Activated T-helper 2 cell treated with anti-CD3 and anti-CD28 coated beads, Interferon-gamma antibody, Interleukin-2, Interleukin-4, amounts not matched to agents 10 μg/mL and 5 μg/mL and 100 μg/mL, durations not matched to agents 14 hours and 24 hours and 36 hours (primary cell): ENCODE measurements around the gene NLGN1. TPM values are rescaled to one million over a fixed set of nuclear protein-coding genes. Genes with fewer than 3 reads are reported as not detected.

Experiments
- DNase-seq: peaks from one replicate; pipeline ENCODE4 v3.0.0; 2021; ENCODE audit warnings: low spot score
- H3K27ac Mint-ChIP-seq: one replicate; pipeline ENCODE4 v1.8.0; 2021; ENCODE audit warnings: mixed read lengths
- H3K27me3 Mint-ChIP-seq: one replicate; pipeline ENCODE4 v1.8.0; 2021; ENCODE audit warnings: low read depth, mixed read lengths
- H3K36me3 Mint-ChIP-seq: one replicate; pipeline ENCODE4 v1.8.0; 2021; ENCODE audit warnings: low read depth, mixed read lengths
- H3K4me1 Mint-ChIP-seq: one replicate; pipeline ENCODE4 v1.8.0; 2021; ENCODE audit warnings: low read depth, mixed read lengths
- H3K4me3 Mint-ChIP-seq: one replicate; pipeline ENCODE4 v1.8.0; 2021; ENCODE audit warnings: low read depth, mild to moderate bottlenecking, moderate library complexity, mixed read lengths
- H3K9me3 Mint-ChIP-seq: one replicate; pipeline ENCODE4 v1.8.0; 2021; ENCODE audit warnings: mixed read lengths
- intact Hi-C: fragments of 100-400 bp; cut with micrococcal nuclease; formaldehyde crosslinking; loops from one replicate; pipeline ENCODE4 v1.15.1; 2023
- total RNA-seq: library from RNA; stranded (reverse); gene quantifications from 2 replicates; pipeline ENCODE4 v1.2.3, GENCODE V29; 2022

NLGN1 gene
- total RNA-seq, 1 donor from 2014 or later: not detected

GRCh38 chr3:173905381-173905780 lies 507.8 kb downstream of the NLGN1 start:
- Mint-ChIP-seq H3K27me3 (no peaks in the 10 kb centered on the region), H3K9me3 (no peaks in the 10 kb centered on the region), H3K4me1 (no peaks in the 10 kb centered on the region), H3K27ac (no peak overlapping the region), H3K36me3 (no peaks in the 10 kb centered on the region), H3K4me3 (no peak overlapping the region)
- intact Hi-C loops: no loop called here
- DNase-seq: no peak

GRCh38 chr3:173911446-173911845 lies 513.9 kb downstream of the NLGN1 start:
- Mint-ChIP-seq H3K27ac (no peak overlapping the region), H3K4me3 (no peak overlapping the region), H3K27me3 (no peaks in the 10 kb centered on the region), H3K9me3 (no peaks in the 10 kb centered on the region), H3K36me3 (no peaks in the 10 kb centered on the region), H3K4me1 (no peaks in the 10 kb centered on the region)
- intact Hi-C loops: no loop called here
- DNase-seq: no peak

GRCh38 chr3:173912126-173912525 lies 514.6 kb downstream of the NLGN1 start:
- no peak overlapping the region for H3K4me3 Mint-ChIP-seq
- DNase-seq: no peak
- H3K27ac Mint-ChIP-seq: no peak overlapping the region
- intact Hi-C loops: no loop called here
- no peaks in the 10 kb centered on the region for H3K27me3 Mint-ChIP-seq
- no peaks in the 10 kb centered on the region for H3K9me3 Mint-ChIP-seq
- H3K4me1 Mint-ChIP-seq: no peaks in the 10 kb centered on the region
- H3K36me3 Mint-ChIP-seq: no peaks in the 10 kb centered on the region

GRCh38 chr3:173913397-173913796 lies 515.9 kb downstream of the NLGN1 start:
- intact Hi-C loops: no loop called here
- Mint-ChIP-seq H3K36me3 (no peaks in the 10 kb centered on the region), H3K4me3 (no peak overlapping the region), H3K27ac (no peak overlapping the region), H3K9me3 (no peaks in the 10 kb centered on the region), H3K4me1 (no peaks in the 10 kb centered on the region), H3K27me3 (no peaks in the 10 kb centered on the region)
- no peak for DNase-seq

GRCh38 chr3:173913974-173914421 lies 516.5 kb downstream of the NLGN1 start:
- no peaks in the 10 kb centered on the region for H3K4me1 Mint-ChIP-seq
- peaks cover 2% of the 10 kb centered on the region for H3K9me3 Mint-ChIP-seq
- intact Hi-C loops: no loop called here
- no peaks in the 10 kb centered on the region for H3K36me3 Mint-ChIP-seq
- no peak overlapping the region for H3K4me3 Mint-ChIP-seq
- no peaks in the 10 kb centered on the region for H3K27me3 Mint-ChIP-seq
- no peak for DNase-seq
- H3K27ac Mint-ChIP-seq: no peak overlapping the region

- no peak for DNase-seq
- no peak overlapping the region for H3K27ac Mint-ChIP-seq
- no peaks in the 10 kb centered on the region for H3K4me1 Mint-ChIP-seq
- intact Hi-C loops: no loop called here
- H3K9me3 Mint-ChIP-seq: peaks cover 4% of the 10 kb centered on the region
- no peaks in the 10 kb centered on the region for H3K36me3 Mint-ChIP-seq
- no peak overlapping the region for H3K4me3 Mint-ChIP-seq
- no peaks in the 10 kb centered on the region for H3K27me3 Mint-ChIP-seq
Measured at GRCh38 chr3:173916799-173917198, 519.3 kb downstream of the NLGN1 start.

- intact Hi-C loops: no loop called here
- Mint-ChIP-seq H3K9me3 (peaks cover 4% of the 10 kb centered on the region), H3K4me3 (no peak overlapping the region), H3K27me3 (no peaks in the 10 kb centered on the region), H3K36me3 (no peaks in the 10 kb centered on the region), H3K4me1 (no peaks in the 10 kb centered on the region), H3K27ac (no peak overlapping the region)
- DNase-seq: no peak
Measured at GRCh38 chr3:173920386-173920785, 522.8 kb downstream of the NLGN1 start.

GRCh38 chr3:173921732-173922131 lies 524.2 kb downstream of the NLGN1 start:
- no peak for DNase-seq
- peaks cover 4% of the 10 kb centered on the region for H3K9me3 Mint-ChIP-seq
- no peak overlapping the region for H3K27ac Mint-ChIP-seq
- no peaks in the 10 kb centered on the region for H3K36me3 Mint-ChIP-seq
- H3K4me1 Mint-ChIP-seq: no peaks in the 10 kb centered on the region
- intact Hi-C loops: no loop called here
- no peaks in the 10 kb centered on the region for H3K27me3 Mint-ChIP-seq
- no peak overlapping the region for H3K4me3 Mint-ChIP-seq

- no peaks in the 10 kb centered on the region for H3K27me3 Mint-ChIP-seq
- H3K9me3 Mint-ChIP-seq: peaks cover 4% of the 10 kb centered on the region
- no peak overlapping the region for H3K4me3 Mint-ChIP-seq
- no peaks in the 10 kb centered on the region for H3K4me1 Mint-ChIP-seq
- intact Hi-C loops: no loop called here
- no peaks in the 10 kb centered on the region for H3K36me3 Mint-ChIP-seq
- DNase-seq: no peak
- no peak overlapping the region for H3K27ac Mint-ChIP-seq
Measured at GRCh38 chr3:173923204-173923603, 525.7 kb downstream of the NLGN1 start.

GRCh38 chr3:173930251-173930650 lies 532.7 kb downstream of the NLGN1 start:
- Mint-ChIP-seq H3K27me3 (no peaks in the 10 kb centered on the region), H3K4me1 (no peaks in the 10 kb centered on the region), H3K4me3 (no peak overlapping the region), H3K27ac (no peak overlapping the region), H3K36me3 (no peaks in the 10 kb centered on the region), H3K9me3 (no peaks in the 10 kb centered on the region)
- intact Hi-C loops: no loop called here
- no peak for DNase-seq

GRCh38 chr3:173932624-173933023 lies 535.1 kb downstream of the NLGN1 start:
- no peak overlapping the region for H3K27ac Mint-ChIP-seq
- intact Hi-C loops: no loop called here
- H3K27me3 Mint-ChIP-seq: no peaks in the 10 kb centered on the region
- H3K4me1 Mint-ChIP-seq: no peaks in the 10 kb centered on the region
- no peaks in the 10 kb centered on the region for H3K36me3 Mint-ChIP-seq
- no peak for DNase-seq
- no peaks in the 10 kb centered on the region for H3K9me3 Mint-ChIP-seq
- H3K4me3 Mint-ChIP-seq: no peak overlapping the region

- no peaks in the 10 kb centered on the region for H3K36me3 Mint-ChIP-seq
- no peak overlapping the region for H3K27ac Mint-ChIP-seq
- DNase-seq: no peak
- intact Hi-C loops: no loop called here
- no peaks in the 10 kb centered on the region for H3K27me3 Mint-ChIP-seq
- no peaks in the 10 kb centered on the region for H3K4me1 Mint-ChIP-seq
- H3K4me3 Mint-ChIP-seq: no peak overlapping the region
- H3K9me3 Mint-ChIP-seq: no peaks in the 10 kb centered on the region
Measured at GRCh38 chr3:173933113-173933512, 535.6 kb downstream of the NLGN1 start.

- H3K27me3 Mint-ChIP-seq: no peaks in the 10 kb centered on the region
- DNase-seq: no peak
- intact Hi-C loops: no loop called here
- no peaks in the 10 kb centered on the region for H3K4me1 Mint-ChIP-seq
- no peaks in the 10 kb centered on the region for H3K9me3 Mint-ChIP-seq
- no peak overlapping the region for H3K27ac Mint-ChIP-seq
- H3K4me3 Mint-ChIP-seq: no peak overlapping the region
- H3K36me3 Mint-ChIP-seq: no peaks in the 10 kb centered on the region
Measured at GRCh38 chr3:173936316-173936715, 538.8 kb downstream of the NLGN1 start.

GRCh38 chr3:173938159-173938558 lies 540.6 kb downstream of the NLGN1 start:
- Mint-ChIP-seq H3K9me3 (no peaks in the 10 kb centered on the region), H3K27ac (no peak overlapping the region), H3K36me3 (no peaks in the 10 kb centered on the region), H3K4me1 (no peaks in the 10 kb centered on the region), H3K4me3 (no peak overlapping the region), H3K27me3 (no peaks in the 10 kb centered on the region)
- intact Hi-C loops: no loop called here
- no peak for DNase-seq
